ENCODE data around the gene KRT36.

GRCh38 chr17:41533613-41534012 lies 43.9 kb upstream of the KRT36 start:
- no peak for TF ChIP-seq CTCF (conservative IDR thresholded peaks at IDR 0.05; ENCODE audit: low read depth in 2 of 2)
- TF ChIP-seq REST (IDR thresholded peaks at IDR 0.05; ENCODE audit: unreplicated experiment), result no peak
- TF ChIP-seq EZH2phosphoT487 (IDR thresholded peaks at IDR 0.05; ENCODE audit: unreplicated experiment), result no peak
